H1 (cell line): Measurements from ENCODE around the gene DCBLD2. TPM values are rescaled to one million over a fixed set of nuclear protein-coding genes. Genes with fewer than 3 reads are reported as not detected.

Experiments
- CHD1 ChIP-seq: IDR thresholded peaks from 2 replicates; pipeline ENCODE4 v1.6.1; 2012; ENCODE audit warnings: low read depth, low read length, improper control_type of control experiment
- FOSL1 ChIP-seq: IDR thresholded peaks from 2 replicates; pipeline ENCODE4 v1.6.1; 2011; ENCODE audit warnings: mild to moderate bottlenecking, low read depth, low read length, moderate library complexity; ENCODE audit not compliant: insufficient read depth
- NRF1 ChIP-seq: IDR thresholded peaks from 2 replicates; pipeline ENCODE4 v1.6.1; 2011; ENCODE audit warnings: mild to moderate bottlenecking, low read depth, low read length, improper control_type of control experiment
- SIRT6 ChIP-seq: IDR thresholded peaks from one replicate; pipeline ENCODE4 v1.7.1; 2012; ENCODE audit warnings: low read length, inconsistent platforms
- SP1 ChIP-seq: IDR thresholded peaks from 2 replicates; pipeline ENCODE4 v1.6.1; 2011; ENCODE audit warnings: low read depth, low read length
- TAF7 ChIP-seq: optimal IDR thresholded peaks from 2 replicates; pipeline ENCODE3; 2011; ENCODE audit warnings: low read depth, mild to moderate bottlenecking, inconsistent platforms, low read length, moderate library complexity, borderline replicate concordance
- polyA plus RNA-seq, 7 experiments: library from polyadenylated mRNA; depleted of rRNA in 3 of 7; stranded (reverse) in 5 of 7; unstranded in 2 of 7; fragments of >200 nt in 5 of 7; fragments of 200-250 nt in 2 of 7; gene quantifications; 1 replicate in 5 of 7; 2 replicates in 1 of 7; 4 replicates in 1 of 7; pipeline versions ENCODE4 v1.2.1 to v1.2.3, GENCODE V29; 2011 to 2013; ENCODE audit warnings: missing spikeins in 2 of 7, mixed read lengths in 2 of 7
- total RNA-seq: library from RNA; stranded (reverse); fragmentation: NEBNext Ultra II Directional; extraction: Animal tissue kit (Norgen Biotek cat#: 25700); gene quantifications from 2 replicates; pipeline ENCODE4 v1.2.1, GENCODE V29; 2021

Gene DCBLD2
- total and polyA plus RNA-seq, 2 of the 8 experiments (the other 6 are each of a cell fraction or from before 2014, with no cell fraction given): 19.6 to 63.8 TPM

DNA sequence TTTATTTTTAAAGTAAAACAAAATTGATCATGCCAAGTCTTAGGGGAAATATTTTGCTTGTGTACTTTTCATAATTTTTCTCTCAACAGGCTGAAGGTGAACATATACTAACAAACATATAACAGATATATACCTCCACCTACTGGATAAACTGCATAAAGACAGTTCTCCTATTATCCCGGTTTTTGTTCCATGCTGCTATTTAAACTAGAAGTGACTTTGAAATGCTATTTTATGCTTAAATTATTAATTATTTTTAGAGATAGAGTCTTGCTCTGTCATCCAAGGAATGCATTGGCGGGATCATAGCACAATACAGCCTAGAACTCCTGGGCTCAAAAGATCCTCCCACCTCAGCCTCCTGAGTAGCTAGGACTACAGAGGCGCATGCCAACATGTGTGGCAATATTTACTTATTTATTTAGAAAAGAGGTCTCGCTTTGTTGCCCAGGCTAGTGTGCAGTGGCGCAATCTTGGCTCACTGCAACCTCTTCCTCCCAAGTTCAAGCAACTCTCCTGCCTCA is 88.6 kb downstream of the DCBLD2 start (continued):
- no peak for TF ChIP-seq TAF7
- TF ChIP-seq NRF1: no peak
- no peak for TF ChIP-seq FOSL1
- no peak for TF ChIP-seq SP1
- no peak for TF ChIP-seq CHD1
- no peak for TF ChIP-seq SIRT6
